Measurements from ENCODE around the gene FDPS.
A peak's percentile ranks its signal among the peaks of the same experiment; 100 is the strongest.
"Not testable (repeated sequence)": the region's sequence is repeated elsewhere in the genome, so short reads cannot be mapped to it uniquely, and the experiment has no call there.

The FDPS gene

DNA sequence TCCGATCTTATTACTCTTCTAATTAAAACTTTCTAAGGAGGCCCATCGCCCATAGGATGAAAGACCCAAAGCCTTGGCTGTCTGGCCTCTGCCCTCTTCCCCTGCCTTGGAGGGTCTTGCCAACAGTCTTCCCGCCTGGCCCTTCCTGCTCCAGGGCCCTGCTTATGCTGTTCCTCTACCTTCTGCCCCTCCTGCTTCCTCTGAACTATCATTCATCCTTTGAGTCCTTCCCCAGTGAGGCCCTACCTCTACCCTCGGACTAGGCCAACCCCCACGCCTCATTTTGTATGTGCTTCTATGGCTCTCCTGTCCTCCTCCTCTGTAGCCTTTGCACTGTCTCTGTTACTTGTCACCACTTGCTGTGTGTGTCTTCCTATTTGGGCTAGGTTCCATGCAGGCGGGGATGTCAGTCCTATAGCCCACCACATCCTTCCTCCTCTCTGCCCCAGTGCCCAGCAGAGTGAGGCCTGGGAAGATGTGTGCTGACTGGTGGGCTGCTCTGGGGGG lies 17.4 kb downstream of the FDPS start:
- H3K4me1 ChIP-seq (ENCODE audit: control extremely low read depth in 1 of 4, control insufficient read depth in 4 of 4, insufficient read depth in 4 of 4, low read length in 3 of 4): peaks cover 0 to 45% (median 42%) of the 10 kb centered on the region in 4 experiments
- H3K36me3 ChIP-seq (ENCODE audit: control insufficient read depth in 4 of 4, insufficient read depth in 4 of 4, low read length in 3 of 4): peaks cover 2 to 31% (median 14%) of the 10 kb centered on the region in 4 experiments
- 85% methylated on average over 5 of the region's 6 CpGs for WGBS (ENCODE audit: insufficient coverage)
- H3K9me3 ChIP-seq (ENCODE audit: control extremely low read depth in 1 of 5, control insufficient read depth in 4 of 5, insufficient read depth in 2 of 5, low read depth in 1 of 5, low read length in 4 of 5): no peaks in the 10 kb centered on the region
- H3K27me3 ChIP-seq (replicated peaks in 2 of 5; ENCODE audit: control insufficient read depth in 4 of 5, insufficient read depth in 5 of 5, low read length in 4 of 5): no peaks in the 10 kb centered on the region
- DNase-seq: no peak
- peak overlapping the region in 2 of 7 experiments; percentile 8 to 89 for H3K4me3 ChIP-seq (ENCODE audit: control insufficient read depth in 1 of 7, extremely low read depth in 1 of 7, insufficient read depth in 4 of 7, low read depth in 2 of 7, low read length in 6 of 7)
- CTCF ChIA-PET: interaction anchor here (0.9 to 15.4 kb wide), 2 partner anchors 18 to 75 kb away, joined by 5 to 165 read pairs; partner anchors contain the start of gene FDPS
- H3K27ac ChIP-seq (ENCODE audit: insufficient read depth in 1 of 2, low read depth in 1 of 2, low read length in 2 of 2, poor library complexity in 1 of 2, severe bottlenecking in 2 of 2): no peak overlapping the region
- POLR2A ChIA-PET: no interaction called here

DNA sequence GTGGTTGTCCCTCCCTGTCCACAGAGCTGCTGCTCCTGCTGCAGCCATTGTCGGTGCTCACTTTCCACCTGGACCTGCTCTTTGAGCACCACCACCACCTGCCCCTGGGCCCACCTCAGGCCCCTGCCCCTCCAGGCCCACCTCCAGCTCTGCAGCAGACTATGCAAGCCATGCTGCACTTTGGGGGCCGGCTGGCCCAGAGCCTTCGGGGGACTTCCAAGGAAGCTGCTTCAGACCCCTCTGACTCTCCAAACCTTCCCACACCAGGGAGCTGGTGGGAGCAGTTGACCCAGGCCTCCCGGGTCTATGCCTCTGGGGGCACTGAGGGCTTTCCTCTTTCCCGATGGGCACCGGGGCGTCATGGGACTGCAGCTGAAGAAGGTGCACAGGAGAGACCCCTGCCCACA lies 18.0 kb downstream of the FDPS start:
- DNase-seq: no peak
- Histone ChIP-seq H3K9me3 (ENCODE audit: control extremely low read depth in 1 of 5, control insufficient read depth in 4 of 5, insufficient read depth in 2 of 5, low read depth in 1 of 5, low read length in 4 of 5) (no peaks in the 10 kb centered on the region), H3K4me3 (ENCODE audit: control insufficient read depth in 1 of 7, extremely low read depth in 1 of 7, insufficient read depth in 4 of 7, low read depth in 2 of 7, low read length in 6 of 7) (no peak overlapping the region), H3K27me3 (replicated peaks in 2 of 5; ENCODE audit: control insufficient read depth in 4 of 5, insufficient read depth in 5 of 5, low read length in 4 of 5) (no peaks in the 10 kb centered on the region), H3K27ac (ENCODE audit: insufficient read depth in 1 of 2, low read depth in 1 of 2, low read length in 2 of 2, poor library complexity in 1 of 2, severe bottlenecking in 2 of 2) (no peak overlapping the region), H3K36me3 (ENCODE audit: control insufficient read depth in 4 of 4, insufficient read depth in 4 of 4, low read length in 3 of 4) (peaks cover 2 to 31% (median 18%) of the 10 kb centered on the region in 4 experiments), H3K4me1 (ENCODE audit: control extremely low read depth in 1 of 4, control insufficient read depth in 4 of 4, insufficient read depth in 4 of 4, low read length in 3 of 4) (peaks cover 0 to 48% (median 36%) of the 10 kb centered on the region in 4 experiments)
- CTCF ChIA-PET: interaction anchor here (0.5 to 15.4 kb wide), 4 partner anchors 10 to 1059 kb away, joined by 3 to 165 read pairs (median 4); partner anchors contain the start of gene FDPS
- WGBS (ENCODE audit: insufficient coverage): 98% methylated on average over 7 of the region's 7 CpGs
- POLR2A ChIA-PET: no interaction called here

DNA sequence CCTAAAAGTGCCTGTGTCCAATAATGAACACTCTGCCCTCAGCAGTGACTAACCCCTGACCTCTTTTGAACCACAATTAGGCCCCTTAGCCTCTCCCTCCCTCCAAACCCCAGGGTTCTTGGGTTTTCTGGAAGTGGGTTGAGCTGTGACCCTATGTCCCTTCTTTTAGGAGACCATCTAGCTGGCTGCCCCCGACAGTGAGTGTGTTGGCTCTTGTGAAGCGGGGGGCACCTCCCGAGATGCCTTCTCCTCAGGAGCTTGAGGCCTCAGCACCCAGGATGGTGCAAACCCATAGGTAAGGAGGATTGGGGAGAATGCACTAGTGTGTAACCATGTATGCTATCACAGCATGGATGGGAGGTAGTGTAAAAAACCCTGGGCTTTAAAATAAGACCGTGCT lies 19.3 kb downstream of the FDPS start:
- H3K27ac ChIP-seq (ENCODE audit: insufficient read depth in 1 of 2, low read depth in 1 of 2, low read length in 2 of 2, poor library complexity in 1 of 2, severe bottlenecking in 2 of 2): peak overlapping the region in 1 of 2 experiments; percentile 9
- POLR2A ChIA-PET: no interaction called here
- CTCF ChIA-PET: interaction anchor here (15.4 kb wide), 1 partner anchor 77 kb away, joined by 165 read pairs; no protein-coding TSS in a partner anchor
- 94% methylated on average over 3 of the region's 4 CpGs for WGBS (ENCODE audit: insufficient coverage)
- H3K9me3 ChIP-seq (ENCODE audit: control extremely low read depth in 1 of 5, control insufficient read depth in 4 of 5, insufficient read depth in 2 of 5, low read depth in 1 of 5, low read length in 4 of 5): no peaks in the 10 kb centered on the region
- H3K4me1 ChIP-seq (ENCODE audit: control extremely low read depth in 1 of 4, control insufficient read depth in 4 of 4, insufficient read depth in 4 of 4, low read length in 3 of 4): peaks cover 0 to 39% (median 25%) of the 10 kb centered on the region in 4 experiments
- DNase-seq: no peak
- no peak overlapping the region for H3K4me3 ChIP-seq (ENCODE audit: control insufficient read depth in 1 of 7, extremely low read depth in 1 of 7, insufficient read depth in 4 of 7, low read depth in 2 of 7, low read length in 6 of 7)
- H3K27me3 ChIP-seq (replicated peaks in 2 of 5; ENCODE audit: control insufficient read depth in 4 of 5, insufficient read depth in 5 of 5, low read length in 4 of 5): no peaks in the 10 kb centered on the region
- H3K36me3 ChIP-seq (ENCODE audit: control insufficient read depth in 4 of 4, insufficient read depth in 4 of 4, low read length in 3 of 4): peaks cover 2 to 31% (median 18%) of the 10 kb centered on the region in 4 experiments

DNA sequence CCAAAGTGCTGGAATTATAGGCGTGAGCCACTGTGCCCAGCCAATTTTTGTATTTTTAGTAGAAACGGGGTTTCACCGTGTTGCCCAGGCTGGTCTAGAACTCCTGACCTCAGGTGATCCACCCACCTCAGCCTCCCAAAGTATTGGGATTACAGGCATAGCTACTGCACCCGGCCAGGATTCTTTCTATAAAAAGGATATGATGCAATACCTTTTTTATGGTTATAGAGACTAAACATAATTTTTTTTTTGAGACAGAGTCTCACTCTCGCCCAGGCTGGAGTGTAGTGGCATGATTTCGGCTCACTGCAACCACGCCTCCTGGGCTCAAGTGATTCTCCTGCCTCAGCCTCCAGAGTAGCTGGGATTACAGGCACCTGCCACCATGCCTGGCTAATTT lies 20.2 kb downstream of the FDPS start:
- ChIA-PET POLR2A (interaction anchor here (0.8 kb wide), 1 partner anchor 24 kb away, joined by 3 read pairs; no protein-coding TSS in a partner anchor), CTCF (interaction anchor here (0.6 to 15.4 kb wide), 2 partner anchors 22 to 78 kb away, joined by 3 to 165 read pairs; no protein-coding TSS in a partner anchor)
- H3K27ac ChIP-seq (ENCODE audit: insufficient read depth in 1 of 2, low read depth in 1 of 2, low read length in 2 of 2, poor library complexity in 1 of 2, severe bottlenecking in 2 of 2); DNase-seq; H3K4me3 ChIP-seq (ENCODE audit: control insufficient read depth in 1 of 7, extremely low read depth in 1 of 7, insufficient read depth in 4 of 7, low read depth in 2 of 7, low read length in 6 of 7); H3K9me3 ChIP-seq (ENCODE audit: control extremely low read depth in 1 of 5, control insufficient read depth in 4 of 5, insufficient read depth in 2 of 5, low read depth in 1 of 5, low read length in 4 of 5); H3K27me3 ChIP-seq (replicated peaks in 2 of 5; ENCODE audit: control insufficient read depth in 4 of 5, insufficient read depth in 5 of 5, low read length in 4 of 5): not testable (repeated sequence)
- Histone ChIP-seq H3K36me3 (ENCODE audit: control insufficient read depth in 4 of 4, insufficient read depth in 4 of 4, low read length in 3 of 4) (peaks cover 2 to 38% (median 21%) of the 10 kb centered on the region in 4 experiments), H3K4me1 (ENCODE audit: control extremely low read depth in 1 of 4, control insufficient read depth in 4 of 4, insufficient read depth in 4 of 4, low read length in 3 of 4) (peaks cover 0 to 33% (median 23%) of the 10 kb centered on the region in 4 experiments)
- 100% methylated on average over 3 of the region's 7 CpGs for WGBS (ENCODE audit: insufficient coverage)

DNA sequence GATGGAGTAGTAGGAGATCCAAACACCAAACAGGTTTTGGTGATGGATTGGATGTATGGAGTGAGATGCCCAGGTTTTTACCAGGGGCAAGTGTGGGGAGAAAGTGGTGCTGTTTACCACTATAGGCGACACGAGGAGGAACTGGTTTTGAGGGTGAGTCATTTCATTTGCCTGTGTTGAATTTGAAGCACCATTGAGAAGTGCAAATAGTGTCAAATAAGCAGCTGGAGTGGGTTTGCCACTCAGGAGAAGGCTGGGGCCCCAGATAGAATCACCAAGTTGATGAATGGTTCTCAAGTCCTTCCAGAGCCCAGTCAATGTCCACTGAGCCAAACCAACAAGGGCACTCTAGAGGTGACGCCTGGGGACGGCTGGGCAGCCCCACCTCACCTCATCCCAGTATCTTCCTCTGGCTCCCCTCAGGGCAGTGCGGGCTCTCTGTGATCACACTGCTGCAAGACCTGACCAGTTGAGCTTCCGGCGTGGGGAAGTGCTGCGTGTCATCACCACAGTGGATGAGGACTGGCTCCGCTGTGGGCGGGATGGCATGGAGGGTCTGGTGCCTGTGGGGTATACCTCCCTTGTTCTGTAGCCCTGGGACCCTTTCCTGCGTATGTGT lies 21.4 kb downstream of the FDPS start:
- H3K4me1 ChIP-seq (ENCODE audit: control extremely low read depth in 1 of 4, control insufficient read depth in 4 of 4, insufficient read depth in 4 of 4, low read length in 3 of 4): peaks cover 0 to 21% (median 15%) of the 10 kb centered on the region in 4 experiments
- ChIA-PET CTCF (interaction anchor here (15.4 kb wide), 1 partner anchor 79 kb away, joined by 165 read pairs; no protein-coding TSS in a partner anchor), POLR2A (no interaction called here)
- no peak for DNase-seq
- H3K36me3 ChIP-seq (ENCODE audit: control insufficient read depth in 4 of 4, insufficient read depth in 4 of 4, low read length in 3 of 4): peaks cover 6 to 44% (median 28%) of the 10 kb centered on the region in 4 experiments
- H3K9me3 ChIP-seq (ENCODE audit: control extremely low read depth in 1 of 5, control insufficient read depth in 4 of 5, insufficient read depth in 2 of 5, low read depth in 1 of 5, low read length in 4 of 5): no peaks in the 10 kb centered on the region
- no peaks in the 10 kb centered on the region for H3K27me3 ChIP-seq (replicated peaks in 2 of 5; ENCODE audit: control insufficient read depth in 4 of 5, insufficient read depth in 5 of 5, low read length in 4 of 5)
- H3K4me3 ChIP-seq (ENCODE audit: control insufficient read depth in 1 of 7, extremely low read depth in 1 of 7, insufficient read depth in 4 of 7, low read depth in 2 of 7, low read length in 6 of 7): no peak overlapping the region
- no peak overlapping the region for H3K27ac ChIP-seq (ENCODE audit: insufficient read depth in 1 of 2, low read depth in 1 of 2, low read length in 2 of 2, poor library complexity in 1 of 2, severe bottlenecking in 2 of 2)
- 96% methylated on average over 10 of the region's 11 CpGs for WGBS (ENCODE audit: insufficient coverage)

DNA sequence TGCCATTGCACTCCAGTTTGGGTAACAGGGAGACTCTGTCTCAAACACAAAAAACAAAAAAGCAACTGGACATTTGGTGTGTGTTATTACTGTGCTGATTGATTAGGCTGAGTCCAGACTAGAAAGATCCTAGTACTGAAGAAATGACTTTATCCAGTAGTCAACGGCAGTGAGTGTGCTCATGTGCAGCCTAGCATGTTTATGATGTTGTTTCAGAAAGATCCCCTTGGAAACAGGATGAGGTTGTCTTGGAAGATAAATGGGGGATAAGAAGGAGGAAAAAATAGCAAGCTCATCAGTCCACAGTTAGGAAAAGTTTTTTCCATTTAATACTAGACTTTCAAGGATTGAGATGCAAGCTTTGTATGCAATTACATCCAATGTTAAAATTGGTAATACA lies 26.3 kb downstream of the FDPS start:
- 100% methylated on average over 1 of the region's 1 CpG for WGBS (ENCODE audit: insufficient coverage)
- no peaks in the 10 kb centered on the region for H3K27me3 ChIP-seq (replicated peaks in 2 of 5; ENCODE audit: control insufficient read depth in 4 of 5, insufficient read depth in 5 of 5, low read length in 4 of 5)
- H3K9me3 ChIP-seq (ENCODE audit: control extremely low read depth in 1 of 5, control insufficient read depth in 4 of 5, insufficient read depth in 2 of 5, low read depth in 1 of 5, low read length in 4 of 5): no peaks in the 10 kb centered on the region
- no peak overlapping the region for H3K4me3 ChIP-seq (ENCODE audit: control insufficient read depth in 1 of 7, extremely low read depth in 1 of 7, insufficient read depth in 4 of 7, low read depth in 2 of 7, low read length in 6 of 7)
- H3K4me1 ChIP-seq (ENCODE audit: control extremely low read depth in 1 of 4, control insufficient read depth in 4 of 4, insufficient read depth in 4 of 4, low read length in 3 of 4): peaks cover 0 to 6% (median 0%) of the 10 kb centered on the region in 4 experiments
- peaks cover 19 to 63% (median 49%) of the 10 kb centered on the region in 4 experiments for H3K36me3 ChIP-seq (ENCODE audit: control insufficient read depth in 4 of 4, insufficient read depth in 4 of 4, low read length in 3 of 4)
- DNase-seq: no peak
- H3K27ac ChIP-seq (ENCODE audit: insufficient read depth in 1 of 2, low read depth in 1 of 2, low read length in 2 of 2, poor library complexity in 1 of 2, severe bottlenecking in 2 of 2): no peak overlapping the region
- ChIA-PET POLR2A (no interaction called here), CTCF (interaction anchor here (1.5 kb wide), 1 partner anchor 11 kb away, joined by 5 read pairs; no protein-coding TSS in a partner anchor)

DNA sequence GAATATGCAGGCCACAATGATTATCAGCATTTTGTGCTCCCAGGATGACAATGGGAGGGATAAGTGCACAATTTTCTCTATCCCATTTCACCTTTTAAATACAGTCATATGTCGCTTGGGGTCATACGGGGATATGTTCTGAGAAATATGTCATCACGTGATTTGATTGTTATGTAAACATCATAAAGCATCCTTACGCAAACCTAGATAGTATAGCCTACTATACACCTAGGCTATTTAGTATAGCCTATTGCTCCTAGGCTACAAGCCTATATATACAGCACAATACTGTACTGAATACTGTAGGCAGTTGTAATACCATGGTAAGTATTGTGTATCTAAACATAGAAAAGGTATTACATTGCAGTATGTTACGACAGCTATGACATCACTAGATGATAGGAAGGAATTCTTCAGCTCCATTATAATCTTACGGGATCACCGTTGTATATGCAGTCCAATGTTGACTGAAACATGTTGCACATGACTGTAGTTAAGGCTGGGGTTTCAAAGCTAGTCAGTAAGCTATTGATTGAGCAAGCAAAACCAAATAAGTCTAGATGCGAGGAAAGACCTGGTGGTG lies 30.9 kb downstream of the FDPS start:
- DNase-seq: no peak
- Histone ChIP-seq H3K36me3 (ENCODE audit: control insufficient read depth in 4 of 4, insufficient read depth in 4 of 4, low read length in 3 of 4) (peaks cover 38 to 81% (median 59%) of the 10 kb centered on the region in 4 experiments), H3K9me3 (ENCODE audit: control extremely low read depth in 1 of 5, control insufficient read depth in 4 of 5, insufficient read depth in 2 of 5, low read depth in 1 of 5, low read length in 4 of 5) (no peaks in the 10 kb centered on the region), H3K4me3 (ENCODE audit: control insufficient read depth in 1 of 7, extremely low read depth in 1 of 7, insufficient read depth in 4 of 7, low read depth in 2 of 7, low read length in 6 of 7) (no peak overlapping the region), H3K27me3 (replicated peaks in 2 of 5; ENCODE audit: control insufficient read depth in 4 of 5, insufficient read depth in 5 of 5, low read length in 4 of 5) (no peaks in the 10 kb centered on the region), H3K4me1 (ENCODE audit: control extremely low read depth in 1 of 4, control insufficient read depth in 4 of 4, insufficient read depth in 4 of 4, low read length in 3 of 4) (no peaks in the 10 kb centered on the region), H3K27ac (ENCODE audit: insufficient read depth in 1 of 2, low read depth in 1 of 2, low read length in 2 of 2, poor library complexity in 1 of 2, severe bottlenecking in 2 of 2) (no peak overlapping the region)
- 100% methylated on average over 3 of the region's 8 CpGs for WGBS (ENCODE audit: insufficient coverage)
- POLR2A ChIA-PET: no interaction called here
- CTCF ChIA-PET: no interaction called here
